GM19372 (cell line): Measurements from ENCODE around the gene CAT.

Experiments used
- ATAC-seq: cut with Tn5 transposase; IDR thresholded peaks from one replicate; pipeline ENCODE4 v1.9.1; 2021; ENCODE audit warnings: mild to moderate bottlenecking, low read depth, moderate library complexity; ENCODE audit not compliant: unreplicated experiment

The CAT gene

DNA sequence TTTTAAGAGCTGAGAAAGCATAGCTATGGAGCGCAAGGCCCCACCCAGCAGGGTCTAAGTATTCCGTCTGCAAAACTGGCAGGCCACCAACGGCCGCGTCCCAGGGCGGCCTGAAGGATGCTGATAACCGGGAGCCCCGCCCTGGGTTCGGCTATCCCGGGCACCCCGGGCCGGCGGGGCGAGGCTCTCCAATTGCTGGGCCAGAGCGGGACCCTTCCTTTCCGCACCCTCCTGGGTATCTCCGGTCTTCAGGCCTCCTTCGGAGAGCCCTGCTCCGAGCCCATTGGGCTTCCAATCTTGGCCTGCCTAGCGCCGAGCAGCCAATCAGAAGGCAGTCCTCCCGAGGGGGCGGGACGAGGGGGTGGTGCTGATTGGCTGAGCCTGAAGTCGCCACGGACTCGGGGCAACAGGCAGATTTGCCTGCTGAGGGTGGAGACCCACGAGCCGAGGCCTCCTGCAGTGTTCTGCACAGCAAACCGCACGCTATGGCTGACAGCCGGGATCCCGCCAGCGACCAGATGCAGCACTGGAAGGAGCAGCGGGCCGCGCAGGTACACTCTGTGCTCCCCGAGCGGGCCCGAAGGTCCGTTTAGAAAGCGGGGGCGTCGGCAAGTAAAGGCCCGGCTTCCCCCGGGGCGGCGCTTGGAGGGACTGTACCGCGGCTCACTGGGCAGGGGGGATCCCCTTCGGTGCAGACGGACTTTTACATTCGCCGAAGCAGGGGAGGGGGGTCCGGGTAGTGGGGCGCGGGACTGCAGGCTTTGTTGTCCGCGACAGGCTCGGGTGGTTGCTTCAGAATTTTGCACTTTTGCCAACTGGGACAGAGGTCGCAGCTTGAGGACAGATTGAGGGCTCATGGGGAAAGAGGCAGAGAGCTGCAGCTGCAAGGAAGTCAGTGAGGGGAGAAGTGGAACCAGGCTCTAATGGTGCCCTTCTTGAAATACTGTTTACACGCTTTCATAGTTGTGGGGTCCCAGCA is at the start of gene CAT:
CAT (plus strand) TSS at position 406 of the 979 bp plus-strand sequence; CDS start at position 486, 80 bp downstream.
- peak; percentile 96 for ATAC-seq

DNA sequence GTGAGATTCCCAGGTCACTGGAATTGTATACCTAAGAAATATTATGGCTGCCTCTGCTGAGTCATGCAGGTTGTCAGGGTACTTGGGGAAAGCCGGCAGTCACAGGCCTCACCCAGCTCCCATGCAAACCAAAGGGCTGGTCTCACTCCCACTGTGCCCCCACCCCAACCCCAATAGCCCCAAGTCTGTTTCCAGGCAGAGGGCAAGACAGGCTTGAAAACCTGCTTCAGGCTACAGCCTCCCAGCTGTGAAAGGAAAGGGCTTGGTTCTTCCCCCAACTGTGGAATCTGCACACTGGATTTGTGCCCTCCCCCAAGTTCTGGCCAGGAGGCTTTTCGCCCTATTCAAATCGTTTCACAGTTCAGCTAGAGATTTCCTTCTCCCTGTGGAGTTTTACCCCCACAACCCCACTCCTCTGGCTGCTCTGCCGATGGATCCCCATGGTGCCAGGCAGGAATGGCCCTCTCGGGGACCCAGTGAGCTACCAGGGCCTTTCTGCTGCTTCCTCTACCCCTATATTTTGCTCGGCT is 43.9 kb upstream of the CAT start:
- no peak for ATAC-seq

DNA sequence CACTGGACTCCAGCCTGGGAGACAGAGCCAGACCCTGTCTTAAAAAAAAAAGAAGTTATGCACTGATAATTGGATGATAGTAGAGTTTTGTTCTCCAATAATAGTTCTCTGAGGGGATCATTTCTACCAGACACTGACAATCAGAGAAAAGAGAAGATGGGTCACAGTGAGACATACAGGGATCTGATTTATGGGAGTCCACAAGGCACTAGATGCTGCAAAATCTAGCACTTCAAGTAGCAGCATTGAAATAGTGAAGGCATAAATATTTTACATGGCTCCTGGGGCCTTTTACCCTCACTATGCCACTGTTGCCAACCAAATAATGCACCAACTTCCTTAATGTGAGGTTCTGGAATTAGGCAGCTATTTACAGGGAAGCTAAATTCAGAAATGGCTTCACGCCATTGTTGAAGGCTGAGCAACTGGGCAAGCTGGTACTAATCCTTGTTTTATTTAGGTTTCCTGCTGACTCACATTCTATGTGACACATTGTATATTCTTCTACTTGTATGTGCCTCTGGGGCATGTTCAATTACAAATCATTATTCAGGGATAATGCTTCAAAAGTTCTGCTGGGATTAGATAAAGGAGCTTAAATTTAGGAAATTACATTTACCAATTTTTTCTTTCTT is 42.7 kb upstream of the CAT start:
- ATAC-seq: no peak

DNA sequence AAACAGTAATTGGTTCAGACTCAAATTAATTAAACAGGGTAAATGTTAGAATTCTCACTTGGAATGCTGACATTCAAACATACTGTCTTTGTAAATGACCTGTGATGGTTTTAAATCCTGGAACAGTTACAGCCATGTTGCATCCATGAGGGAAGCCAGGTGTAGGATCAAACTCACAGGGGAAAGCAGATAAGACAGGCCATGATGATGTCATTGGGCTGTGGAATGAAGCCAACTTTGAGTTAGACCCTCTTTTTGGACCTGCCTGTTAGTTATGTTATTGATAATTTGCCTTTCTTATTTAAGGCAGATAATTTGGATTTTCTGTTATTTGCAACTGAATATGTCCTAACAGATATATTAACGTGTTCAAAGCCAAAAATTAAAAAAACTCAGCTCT is 41.6 kb upstream of the CAT start:
- ATAC-seq: no peak

DNA sequence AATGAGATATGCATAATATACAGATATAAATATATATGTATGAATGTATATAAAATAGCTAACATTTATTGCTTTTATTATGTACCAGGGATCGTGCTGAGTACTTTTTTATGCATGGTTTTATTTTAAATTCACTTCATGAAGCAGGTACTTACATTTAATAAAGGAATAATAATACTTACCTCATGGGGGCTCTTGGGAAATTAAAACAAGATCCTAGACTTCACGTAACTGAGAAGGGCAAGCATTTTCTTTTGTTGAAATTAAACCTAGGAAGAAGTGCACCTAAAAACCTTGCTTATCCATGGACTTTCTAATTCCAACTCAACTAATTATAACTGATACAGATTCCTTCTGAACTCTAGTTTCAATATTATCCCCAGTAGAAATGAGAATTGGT is 40.9 kb upstream of the CAT start:
- no peak for ATAC-seq

DNA sequence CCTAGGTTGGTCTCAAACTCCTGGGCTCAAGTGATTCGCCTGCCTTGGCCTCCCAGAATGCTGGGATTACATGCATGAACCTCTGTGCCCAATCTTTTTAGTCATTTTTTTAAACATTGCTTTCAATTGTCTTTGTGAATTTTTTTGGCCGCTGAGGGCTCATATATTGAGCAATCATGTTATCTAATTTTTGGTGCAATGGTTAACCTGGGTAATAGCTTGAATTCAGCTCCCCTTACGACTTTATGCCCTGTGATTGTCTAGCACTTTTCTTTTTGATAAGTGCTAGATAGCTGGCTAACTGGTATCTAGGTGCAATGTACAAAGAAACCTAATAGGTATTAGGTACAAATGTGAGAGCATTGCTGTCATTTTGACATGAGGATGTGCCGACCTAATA is 35.3 kb upstream of the CAT start:
- ATAC-seq: no peak

DNA sequence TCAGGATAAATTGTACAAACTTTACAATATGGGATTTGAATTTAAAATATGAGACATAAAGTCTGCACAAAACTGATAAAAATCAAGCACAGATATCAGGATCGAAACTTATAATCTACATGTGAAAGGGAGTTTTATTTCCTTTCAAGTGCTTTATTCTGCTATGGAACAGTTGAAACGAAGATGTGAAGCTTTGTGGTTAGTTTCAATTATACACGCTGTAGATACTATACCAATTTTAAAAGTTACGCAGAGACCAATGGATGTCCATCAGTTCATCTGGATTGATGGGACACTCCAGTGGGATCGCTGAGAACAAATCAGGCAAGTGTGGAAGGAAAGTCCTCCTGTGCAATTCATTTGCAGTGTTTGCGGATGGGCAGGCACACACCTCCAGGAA is 34.5 kb upstream of the CAT start:
- ATAC-seq: no peak

DNA sequence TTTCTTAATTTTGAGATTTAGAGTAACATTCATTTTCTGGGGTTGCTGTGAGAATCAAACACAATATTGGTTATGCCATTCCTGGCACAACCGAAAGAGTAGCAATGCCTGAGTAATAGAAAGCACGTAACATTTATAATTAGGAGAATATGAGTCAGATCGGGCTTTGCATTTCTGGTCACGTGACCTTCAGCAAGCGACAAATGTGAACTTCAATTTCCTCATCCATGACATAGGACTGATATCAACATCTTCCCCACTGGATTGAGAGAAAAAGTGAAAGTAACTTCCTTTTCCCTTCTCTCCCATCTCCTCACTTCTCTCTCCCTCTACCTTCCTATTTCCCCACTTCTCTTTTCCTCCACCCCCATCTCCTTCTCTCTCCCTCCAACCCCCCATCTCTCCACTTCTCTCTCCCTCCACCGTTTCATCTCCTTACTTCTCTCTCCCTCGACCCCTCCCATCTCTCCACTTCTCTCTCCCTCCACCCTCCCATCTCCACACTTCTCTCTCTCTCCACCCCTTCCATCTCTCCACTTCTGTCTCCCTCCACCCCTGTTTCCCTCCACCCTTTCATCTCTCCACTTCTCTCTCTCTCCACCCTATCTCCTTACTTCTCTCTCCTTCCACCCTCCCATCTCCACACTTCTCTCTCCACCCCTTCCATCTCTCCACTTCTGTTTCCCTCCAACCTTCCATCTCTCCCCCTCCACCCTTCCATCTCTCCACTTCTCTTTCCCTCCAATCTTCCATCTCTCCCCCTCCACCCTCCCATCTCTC is 33.5 kb upstream of the CAT start:
- ATAC-seq: no peak

DNA sequence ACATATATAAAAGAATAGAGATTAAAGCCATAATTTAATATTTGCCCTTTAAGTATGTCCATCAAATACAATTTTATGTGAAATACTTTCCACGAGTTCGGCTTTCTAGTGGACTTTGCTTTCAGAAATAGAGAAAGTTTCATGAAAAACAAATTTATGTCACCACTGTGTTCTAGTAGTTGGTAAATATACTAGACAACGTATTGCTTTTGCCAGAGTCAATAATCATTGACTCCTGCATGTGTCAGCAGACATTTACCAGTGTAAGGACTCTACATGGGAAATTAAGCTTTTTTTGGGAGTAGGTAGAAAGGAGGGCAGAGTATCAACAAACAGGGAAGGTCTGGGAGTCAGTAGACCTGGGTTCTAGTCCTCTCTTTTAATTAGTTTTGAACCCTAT is 32.3 kb upstream of the CAT start:
- no peak for ATAC-seq

DNA sequence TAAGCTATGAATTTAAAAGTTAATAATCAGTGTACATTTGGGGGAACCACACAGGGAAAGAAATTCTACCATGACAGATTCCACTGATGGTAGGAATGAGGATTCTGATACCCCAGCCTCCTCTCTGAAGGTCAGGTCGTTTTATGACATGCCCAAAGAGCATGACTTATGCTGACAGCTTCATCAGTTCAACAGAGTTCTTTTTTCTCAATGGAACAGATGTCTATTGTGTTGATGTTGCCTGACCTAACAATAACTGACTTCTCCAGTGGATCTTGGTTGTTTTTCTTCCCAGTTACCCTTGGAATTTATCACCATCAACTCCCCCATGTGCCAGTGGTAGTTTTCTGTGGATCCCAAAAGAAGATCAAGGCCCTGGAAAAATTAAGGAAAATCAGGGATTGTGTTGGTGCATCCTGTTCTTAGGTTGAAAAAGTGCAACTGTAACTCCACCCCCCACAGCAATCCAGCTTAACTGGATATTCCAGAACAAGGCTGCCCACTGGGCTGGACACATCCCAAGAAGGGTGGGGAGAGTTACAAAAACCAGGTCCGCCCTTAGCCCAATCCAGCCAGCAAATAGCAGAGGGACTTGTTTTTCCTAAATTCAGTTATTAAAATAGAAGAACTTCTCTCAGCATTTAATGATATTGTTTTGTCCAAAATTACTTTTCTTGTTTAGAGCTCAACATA is 31.5 kb upstream of the CAT start:
- ATAC-seq: no peak

DNA sequence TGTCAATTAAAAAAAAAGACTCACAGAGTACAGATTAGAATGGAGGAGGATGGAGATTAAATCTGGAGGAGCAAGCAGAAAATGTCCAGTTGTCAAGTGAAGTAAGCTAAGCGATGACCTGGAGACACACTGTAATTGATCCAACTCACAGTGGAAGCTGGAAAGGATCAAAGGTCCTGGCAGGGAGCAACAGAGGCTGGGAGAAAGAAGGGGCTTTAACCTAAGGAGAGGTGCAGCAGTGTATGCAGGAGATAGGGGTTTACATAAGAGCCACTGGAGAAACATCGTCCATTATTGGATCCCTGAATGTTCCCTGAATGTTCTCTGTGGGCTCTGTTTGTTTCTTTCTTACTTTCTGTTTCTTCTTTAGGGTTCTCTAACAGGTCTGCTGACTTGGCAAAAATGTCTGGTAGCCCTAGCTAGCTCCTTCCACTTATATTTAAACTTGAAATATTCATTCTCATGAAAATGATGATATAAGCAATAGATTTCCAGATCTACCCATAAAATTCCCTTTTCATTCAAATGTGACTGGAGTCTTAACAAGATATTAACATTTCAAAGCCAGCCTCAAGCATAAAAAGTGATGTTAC is 30.1 kb upstream of the CAT start:
- no peak for ATAC-seq

DNA sequence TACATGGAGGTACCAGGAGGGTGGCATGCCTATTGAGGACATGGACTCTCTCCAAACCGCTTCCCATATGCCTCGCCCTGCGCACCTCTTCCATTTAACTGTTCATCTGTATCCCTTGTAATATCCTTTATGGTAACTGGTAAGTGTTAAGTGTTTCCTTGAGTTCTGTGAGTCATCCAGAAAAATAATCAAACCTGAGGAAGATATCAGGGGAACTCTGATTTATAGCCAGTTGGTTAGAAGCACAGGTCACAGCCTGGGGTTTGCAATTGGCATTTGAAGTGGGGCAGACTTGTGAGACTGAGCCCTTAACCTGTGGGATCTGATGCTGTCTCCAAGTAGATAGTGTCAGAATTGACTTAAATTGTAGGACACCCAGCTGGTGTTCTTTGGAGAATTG is 27.6 kb upstream of the CAT start:
- ATAC-seq: no peak

DNA sequence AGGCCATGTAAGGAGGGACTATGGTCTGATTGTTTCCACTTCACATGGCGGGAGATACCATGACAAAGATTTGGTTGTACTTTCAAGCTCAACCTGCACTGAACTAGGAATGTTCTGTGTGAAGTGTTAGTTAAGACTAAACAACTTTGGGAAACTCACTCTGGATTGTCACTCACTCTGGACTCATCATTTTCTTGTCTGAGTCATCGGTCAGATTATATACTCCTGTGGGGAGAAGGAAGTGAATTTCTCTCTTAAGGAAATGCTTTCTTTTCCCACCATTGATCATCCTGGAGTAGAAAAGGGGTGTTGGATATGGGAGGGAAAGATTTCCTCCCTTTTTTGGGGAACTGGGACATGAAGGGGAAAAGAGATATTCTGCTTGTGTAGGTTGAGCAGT is 26.9 kb upstream of the CAT start:
- ATAC-seq: no peak

DNA sequence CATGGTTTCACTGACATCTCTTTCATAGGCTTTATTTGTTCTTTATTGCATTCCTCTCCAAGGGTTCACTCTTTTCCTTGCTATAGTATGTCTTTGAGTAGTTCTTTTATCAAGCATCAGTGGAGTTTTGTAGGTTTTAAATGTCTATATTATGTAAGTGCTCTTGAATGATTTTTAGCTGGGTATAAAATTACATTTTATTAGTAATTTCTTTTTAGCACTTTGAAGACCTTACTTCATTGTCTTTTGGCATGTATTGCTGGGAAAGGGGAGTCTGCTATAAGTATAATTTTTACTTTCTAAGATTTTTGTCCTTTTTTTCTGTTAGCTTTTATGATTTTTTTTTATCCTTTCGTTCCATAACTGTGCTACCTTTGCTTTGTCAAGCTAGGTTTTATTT is 25.5 kb upstream of the CAT start:
- ATAC-seq: no peak

DNA sequence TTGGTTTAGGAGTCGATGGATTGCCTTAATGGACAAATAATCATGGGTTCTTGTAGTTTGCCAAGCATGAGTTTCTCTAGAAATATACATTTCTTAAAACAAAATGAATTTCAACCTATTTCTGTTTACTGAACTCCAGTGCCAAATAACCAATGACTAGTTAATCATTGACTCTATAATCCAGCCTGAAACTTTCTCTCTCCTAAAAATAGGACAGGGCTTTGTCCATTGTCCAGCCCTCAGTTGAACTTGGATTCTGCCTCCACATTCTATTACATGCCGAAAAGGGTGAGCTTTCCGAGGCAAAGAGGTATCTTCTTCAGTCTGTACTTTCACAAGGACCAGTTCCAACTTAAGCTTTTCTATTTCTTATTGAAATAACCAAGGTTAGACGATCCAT is 23.2 kb upstream of the CAT start:
- ATAC-seq: no peak

DNA sequence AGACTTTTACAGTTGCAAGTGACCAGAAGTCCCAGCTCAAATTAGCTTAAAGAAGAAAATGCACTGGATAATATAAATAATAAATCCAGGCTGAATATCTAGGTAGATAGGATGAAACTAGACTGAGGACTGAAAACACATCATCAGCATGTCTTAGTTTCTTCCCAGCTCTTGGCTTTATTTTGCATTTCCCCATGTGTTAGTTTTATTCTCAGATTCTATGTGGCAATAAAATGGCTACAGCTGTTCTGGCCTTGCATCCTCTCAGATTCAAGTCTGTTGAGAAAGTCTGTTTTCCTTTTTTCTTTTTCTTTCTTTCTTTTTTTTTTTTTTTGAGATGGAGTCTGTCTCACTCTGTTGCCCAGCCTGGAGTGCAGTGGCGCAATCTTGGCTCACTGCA is 22.6 kb upstream of the CAT start:
- ATAC-seq: no peak

DNA sequence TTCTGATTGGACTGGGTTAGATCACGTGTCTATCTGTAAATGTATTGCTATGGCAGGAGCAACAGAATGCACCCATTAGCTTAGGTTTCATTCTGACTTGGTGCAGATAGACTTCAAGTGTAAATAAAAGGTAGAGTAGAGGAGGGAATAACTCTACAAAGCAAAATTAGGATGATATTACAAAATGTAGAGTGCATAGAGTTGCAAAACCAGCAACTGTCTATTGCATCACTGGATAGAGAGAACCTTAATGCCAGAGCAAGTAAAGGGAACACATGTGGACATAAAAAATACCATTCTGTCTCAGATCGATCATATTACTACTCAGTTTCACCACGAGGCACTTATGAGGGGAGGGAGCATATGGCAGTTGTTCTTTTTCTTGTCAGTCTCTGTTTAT is 22.0 kb upstream of the CAT start:
- no peak for ATAC-seq

DNA sequence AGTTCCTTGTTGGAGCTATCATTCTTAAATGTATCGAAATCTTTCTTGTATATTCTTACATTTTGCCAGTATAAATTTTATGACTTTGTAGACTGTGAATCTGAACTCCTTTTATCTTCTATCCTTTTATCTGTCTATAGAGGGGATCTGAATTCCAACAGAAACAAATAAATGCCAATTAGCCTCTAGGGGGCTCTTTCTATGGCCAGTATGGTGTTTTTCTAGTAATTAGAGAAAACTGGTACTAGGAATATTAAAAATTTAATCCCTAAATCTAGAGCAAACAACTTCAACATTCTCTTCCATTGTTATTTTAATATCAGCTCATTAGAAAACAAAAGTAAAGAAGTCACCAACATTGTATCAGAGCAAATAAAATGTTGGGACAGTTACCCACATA is 21.5 kb upstream of the CAT start:
- no peak for ATAC-seq

DNA sequence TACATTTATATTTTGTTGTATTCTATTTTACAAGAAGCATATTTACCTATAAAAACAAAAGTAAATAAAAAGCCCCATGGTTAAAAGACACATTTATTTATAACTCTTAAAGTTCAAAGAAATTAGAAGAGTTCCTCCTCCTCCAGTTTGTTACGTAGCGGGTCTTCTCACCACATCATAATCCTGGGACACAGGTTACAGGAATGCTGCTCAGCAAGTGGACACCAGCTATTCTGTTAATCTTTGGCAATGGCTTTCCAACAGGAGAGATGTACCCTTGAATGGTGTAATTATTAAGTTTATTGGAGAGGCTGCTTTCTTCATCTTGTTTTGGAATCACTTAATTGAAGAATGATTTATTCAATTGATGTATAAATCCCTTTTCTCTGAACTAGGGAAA is 19.6 kb upstream of the CAT start:
- ATAC-seq: no peak

DNA sequence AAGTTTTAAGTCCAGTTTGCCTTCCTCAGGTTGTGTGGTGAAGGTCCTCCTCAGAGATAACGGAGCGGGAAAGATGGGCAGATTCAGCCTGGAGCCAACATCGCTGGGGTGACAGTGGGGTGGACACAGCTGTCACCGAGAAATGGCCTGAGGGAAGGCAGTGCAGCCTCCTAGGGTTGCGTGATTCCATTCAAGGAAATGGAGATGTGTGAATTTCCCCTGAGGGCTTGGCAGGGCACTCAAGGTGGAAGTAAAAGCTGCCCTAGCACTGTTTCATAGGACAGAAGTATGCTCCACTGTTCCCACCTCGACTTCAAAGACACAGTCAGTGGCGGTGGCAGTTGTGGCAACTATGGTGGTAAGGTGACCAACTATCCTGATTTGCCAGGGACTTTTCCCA is 15.4 kb upstream of the CAT start:
- no peak for ATAC-seq
